Neuronal stem cell (in vitro differentiated cells): ENCODE results near the gene CD300C.

Experiments
- DNase-seq: peaks from one replicate; pipeline ENCODE4 v3.0.0-alpha.2; 2013; ENCODE audit warnings: low spot score
- H2AFZ ChIP-seq: one replicate; pipeline ENCODE4 v1.6.1; 2013; ENCODE audit warnings: mild to moderate bottlenecking, low read length, inconsistent platforms
- H2AK5ac ChIP-seq: 2 replicates; pipeline ENCODE4 v1.6.1; 2013; ENCODE audit warnings: low read depth, mild to moderate bottlenecking, inconsistent platforms, low read length, moderate library complexity, mixed read lengths
- H2BK120ac ChIP-seq: 2 replicates; pipeline ENCODE4 v1.6.1; 2013; ENCODE audit warnings: low read depth, mild to moderate bottlenecking, inconsistent platforms, low read length, moderate library complexity, mixed read lengths
- H2BK12ac ChIP-seq: one replicate; pipeline ENCODE4 v1.6.1; 2013; ENCODE audit warnings: low read length, inconsistent platforms
- H2BK15ac ChIP-seq: 2 replicates; pipeline ENCODE4 v1.6.1; 2013; ENCODE audit warnings: mild to moderate bottlenecking, low read length, inconsistent platforms, mixed read lengths
- H2BK5ac ChIP-seq: one replicate; pipeline ENCODE4 v1.6.1; 2013; ENCODE audit warnings: inconsistent platforms, mild to moderate bottlenecking, low read length, moderate library complexity
- H3K14ac ChIP-seq: one replicate; pipeline ENCODE4 v1.6.1; 2013; ENCODE audit warnings: low read length, inconsistent platforms
- H3K18ac ChIP-seq: 2 replicates; pipeline ENCODE4 v1.6.1; 2013; ENCODE audit warnings: low read length, inconsistent platforms
- H3K23ac ChIP-seq: 2 replicates; pipeline ENCODE4 v1.6.1; 2013; ENCODE audit warnings: low read depth, mild to moderate bottlenecking, mixed read lengths, low read length, inconsistent platforms; ENCODE audit not compliant: poor library complexity
- H3K27ac ChIP-seq: replicated peaks from 3 replicates; pipeline ENCODE4 v1.5.1; 2013; ENCODE audit warnings: low read length, inconsistent platforms
- H3K27me3 ChIP-seq, 3 experiments: 2 replicates each; pipeline ENCODE4 v1.6.1; 2013; ENCODE audit warnings: low read length in 3 of 3, mild to moderate bottlenecking in 2 of 3, inconsistent platforms in 1 of 3, low read depth in 1 of 3, mixed read lengths in 1 of 3, moderate library complexity in 1 of 3; ENCODE audit not compliant: control insufficient read depth in 3 of 3, insufficient read depth in 3 of 3
- H3K36me3 ChIP-seq, 2 donors: replicated peaks in 1 of 2; 2 replicates each; pipeline ENCODE4 v1.6.1; 2013; ENCODE audit warnings: low read length in 2 of 2; ENCODE audit not compliant: control insufficient read depth in 2 of 2, insufficient read depth in 2 of 2
- H3K4ac ChIP-seq: 2 replicates; pipeline ENCODE4 v1.6.1; 2013; ENCODE audit warnings: inconsistent platforms, mild to moderate bottlenecking, low read length, moderate library complexity
- H3K4me1 ChIP-seq, 2 donors: 1 replicate in 1 of 2; 2 replicates in 1 of 2; pipeline ENCODE4 v1.6.1; 2013; ENCODE audit warnings: low read length in 2 of 2, low read depth in 1 of 2; ENCODE audit not compliant: control insufficient read depth in 2 of 2, insufficient read depth in 1 of 2
- H3K4me2 ChIP-seq: one replicate; pipeline ENCODE4 v1.6.1; 2013; ENCODE audit warnings: mild to moderate bottlenecking, low read length, inconsistent platforms; ENCODE audit not compliant: insufficient read depth, poor library complexity, severe bottlenecking
- H3K4me3 ChIP-seq, 2 donors: 2 replicates each; pipeline ENCODE4 v1.5.1; 2013; ENCODE audit warnings: low read length in 2 of 2, mild to moderate bottlenecking in 2 of 2, inconsistent platforms in 1 of 2, moderate library complexity in 1 of 2
- H3K79me1 ChIP-seq: one replicate; pipeline ENCODE4 v1.6.1; 2013; ENCODE audit warnings: low read depth, mild to moderate bottlenecking, inconsistent platforms, low read length, moderate library complexity
- H3K9ac ChIP-seq: one replicate; pipeline ENCODE4 v1.6.1; 2013; ENCODE audit warnings: mild to moderate bottlenecking, low read depth, low read length, inconsistent platforms; ENCODE audit not compliant: poor library complexity
- H3K9me3 ChIP-seq, 2 donors: replicated peaks in 1 of 2; 2 replicates each; pipeline versions ENCODE3 to v1.6.1; 2013; ENCODE audit warnings: low read length in 2 of 2, mild to moderate bottlenecking in 2 of 2, inconsistent platforms in 1 of 2, low read depth in 1 of 2, mixed read lengths in 1 of 2, moderate library complexity in 1 of 2; ENCODE audit not compliant: control insufficient read depth in 2 of 2, insufficient read depth in 1 of 2
- H4K8ac ChIP-seq: one replicate; pipeline ENCODE4 v1.6.1; 2013; ENCODE audit warnings: low read depth, mild to moderate bottlenecking, inconsistent platforms, low read length, moderate library complexity
- H4K91ac ChIP-seq: one replicate; pipeline ENCODE4 v1.6.1; 2013; ENCODE audit warnings: low read length, low read depth, mild to moderate bottlenecking, inconsistent platforms; ENCODE audit not compliant: poor library complexity
- WGBS, 2 donors: extraction: QIAGEN DNeasy Blood & Tissue Kit; methylation state at CpG; one replicate each; pipeline ENCODE4 v1.1.7; 2013; ENCODE audit warnings: missing lambda C conversion rate in 2 of 2, mixed read lengths in 1 of 2; ENCODE audit not compliant: insufficient read length in 2 of 2, insufficient replicate concordance in 1 of 2; ENCODE audit errors: extremely low coverage in 2 of 2; 5-methylcytosine and 5-hydroxymethylcytosine counted together

CD300C gene

DNA sequence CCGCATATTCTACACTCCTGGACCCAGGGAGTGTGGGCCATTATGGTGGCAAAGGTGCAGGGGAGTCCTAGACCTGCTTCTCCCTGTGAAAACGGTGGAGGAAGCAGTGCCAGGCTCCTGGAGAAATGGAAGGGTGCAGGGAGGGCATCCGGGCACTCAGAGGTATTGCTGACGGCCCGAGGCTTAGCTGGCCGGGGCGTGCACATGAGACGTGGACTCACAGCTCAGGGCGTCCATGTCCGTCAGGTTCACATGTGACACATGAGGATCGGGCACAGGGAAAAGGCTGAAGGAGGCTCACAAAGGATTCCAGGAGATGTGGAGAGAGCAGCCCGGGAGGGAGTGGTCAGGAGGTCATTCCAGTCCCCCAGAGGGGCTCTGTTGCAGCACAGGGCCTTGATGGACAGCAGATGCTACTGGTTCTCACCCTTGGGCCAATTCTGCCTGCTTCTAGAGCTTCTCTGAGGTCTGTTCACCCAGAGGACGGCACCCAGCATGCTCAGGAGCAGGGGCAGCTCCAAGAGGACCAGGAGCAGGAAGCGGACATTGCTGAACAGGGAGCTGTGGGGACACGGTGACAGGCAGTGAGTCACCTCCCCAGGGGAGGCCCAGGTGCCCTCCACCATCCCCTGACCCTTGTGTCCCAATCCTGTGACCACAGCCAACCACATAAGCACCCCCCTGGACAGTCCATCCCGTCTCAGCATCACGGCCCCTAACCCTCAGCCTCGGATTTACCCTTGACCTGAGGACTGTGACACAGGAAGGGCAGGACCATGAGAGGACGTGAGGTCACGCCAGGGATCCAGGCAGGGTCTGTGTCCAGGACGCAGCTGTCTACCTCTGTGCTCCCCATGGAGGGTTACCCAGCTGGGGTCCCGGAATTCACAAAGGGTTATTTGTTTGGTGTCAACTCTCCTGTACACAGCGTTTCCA, 4.5 kb downstream of the CD300C start:
- Histone ChIP-seq H2BK120ac (no peak overlapping the region), H2BK15ac (no peak overlapping the region), H3K36me3 (no peaks in the 10 kb centered on the region), H2BK12ac (no peak overlapping the region), H3K18ac (peak overlapping the region; percentile 48), H2AK5ac (no peak overlapping the region), H3K79me1 (no peaks in the 10 kb centered on the region), H3K27me3 (peaks cover 0 to 22% (median 2%) of the 10 kb centered on the region in 3 experiments), H3K14ac (no peak overlapping the region), H2BK5ac (no peak overlapping the region), H3K4me2 (no peak overlapping the region), H2AFZ (no peak overlapping the region), H3K9ac (peak overlapping the region; percentile 33), H3K4me3 (no peak overlapping the region), H3K27ac (no peak overlapping the region), H3K23ac (peak overlapping the region; percentile 43), H4K8ac (no peak overlapping the region), H3K9me3 (no peaks in the 10 kb centered on the region), H4K91ac (no peak overlapping the region), H3K4me1 (peaks cover 0 to 6% of the 10 kb centered on the region in 2 donors), H3K4ac (no peak overlapping the region)
- no CpG with 5 or more reads among the region's 23 CpGs for WGBS, 2 donors
- DNase-seq: no peak

DNA sequence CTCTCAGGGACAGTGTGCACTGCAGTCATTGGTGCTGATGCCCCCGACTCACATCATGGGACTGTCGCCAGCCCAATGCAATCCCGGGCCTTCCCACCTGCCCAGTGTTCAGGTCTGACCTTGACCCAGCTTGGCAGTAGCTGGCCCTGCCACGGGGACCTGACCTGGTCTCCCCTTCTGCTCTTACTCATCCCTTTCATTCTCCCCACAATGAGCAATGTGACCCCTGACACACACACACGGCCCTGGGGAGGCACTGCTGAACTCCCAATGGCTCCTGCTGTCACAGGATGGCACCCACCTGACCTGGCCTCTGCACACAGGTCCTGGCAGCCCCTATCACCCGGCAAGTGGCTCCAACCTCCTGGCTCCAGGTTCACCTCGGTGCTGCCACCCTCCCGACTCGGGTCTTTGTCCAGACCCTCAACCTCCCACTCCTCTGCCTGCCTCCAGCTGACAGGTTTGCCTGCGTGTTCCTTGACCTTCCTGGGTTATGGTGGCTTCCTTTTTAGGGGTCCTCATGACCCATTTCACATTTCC, 6.6 kb downstream of the CD300C start:
- no peaks in the 10 kb centered on the region for H3K36me3 ChIP-seq
- no peak for DNase-seq
- H3K4me3 ChIP-seq: no peak overlapping the region
- H3K9ac ChIP-seq: no peak overlapping the region
- H2BK12ac ChIP-seq: no peak overlapping the region
- H3K4me1 ChIP-seq: no peaks in the 10 kb centered on the region
- no peak overlapping the region for H2BK5ac ChIP-seq
- no peak overlapping the region for H3K14ac ChIP-seq
- no peak overlapping the region for H3K4me2 ChIP-seq
- H3K9me3 ChIP-seq: no peaks in the 10 kb centered on the region
- peak overlapping the region; percentile 28 for H3K18ac ChIP-seq
- H2AFZ ChIP-seq: no peak overlapping the region
- no peak overlapping the region for H3K4ac ChIP-seq
- H2AK5ac ChIP-seq: no peak overlapping the region
- no peak overlapping the region for H4K91ac ChIP-seq
- no peaks in the 10 kb centered on the region for H3K79me1 ChIP-seq
- no peak overlapping the region for H2BK15ac ChIP-seq
- H4K8ac ChIP-seq: peak overlapping the region; percentile 65
- no CpG with 5 or more reads among the region's 10 CpGs for WGBS, 2 donors
- peaks cover 0 to 22% (median 2%) of the 10 kb centered on the region in 3 experiments for H3K27me3 ChIP-seq
- H3K27ac ChIP-seq: no peak overlapping the region
- H3K23ac ChIP-seq: no peak overlapping the region
- H2BK120ac ChIP-seq: no peak overlapping the region

DNA sequence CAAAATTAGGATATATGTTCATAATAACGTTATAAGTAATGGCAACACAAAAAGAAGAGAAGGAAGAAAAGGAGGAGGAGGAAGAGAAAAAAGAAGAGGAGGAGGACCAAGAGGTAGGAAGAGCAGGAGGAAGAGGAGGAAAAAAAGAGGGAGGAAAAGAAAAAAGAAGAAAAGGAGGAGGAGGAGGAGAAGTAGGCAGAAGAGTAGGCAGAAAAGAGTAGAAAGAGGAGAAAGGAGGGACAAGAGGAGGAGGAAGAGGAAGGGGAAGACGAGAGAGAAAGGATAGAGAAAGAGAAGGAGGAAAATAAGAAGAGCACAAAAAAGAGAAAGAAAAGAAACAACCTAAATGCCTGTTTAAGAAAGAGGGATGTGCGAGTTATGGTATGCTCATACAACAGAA, 9.0 kb downstream of the CD300C start:
- no peak overlapping the region for H3K14ac ChIP-seq
- WGBS, 2 donors: no CpG with 5 or more reads among the region's 3 CpGs

DNA sequence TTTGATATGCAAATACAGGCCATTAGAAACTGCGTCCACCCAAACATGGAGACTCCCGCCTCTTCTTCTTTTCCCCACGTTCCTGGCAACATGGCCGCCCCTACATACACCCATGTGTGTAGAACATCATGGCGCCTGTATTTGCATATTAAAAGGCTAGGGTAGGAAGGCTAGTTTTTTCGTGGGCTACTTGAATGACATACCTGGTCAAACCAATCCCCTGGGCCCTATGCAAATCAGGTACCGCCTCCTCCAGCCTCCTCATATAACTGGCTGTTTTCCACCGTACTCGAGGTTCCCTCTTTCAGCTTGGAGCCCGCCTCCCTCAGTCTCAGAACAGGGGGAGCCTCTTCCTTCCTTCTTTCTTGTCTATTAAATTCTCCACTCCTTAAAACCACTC, 13.8 kb downstream of the CD300C start:
- Histone ChIP-seq H3K27me3 (peaks cover 0 to 3% (median 0%) of the 10 kb centered on the region in 3 experiments), H2BK12ac (no peak overlapping the region), H3K23ac (no peak overlapping the region), H3K36me3 (no peaks in the 10 kb centered on the region), H3K27ac (no peak overlapping the region), H3K18ac (no peak overlapping the region), H3K14ac (no peak overlapping the region), H3K4me1 (no peaks in the 10 kb centered on the region), H4K91ac (no peak overlapping the region), H3K79me1 (no peaks in the 10 kb centered on the region), H3K9ac (no peak overlapping the region), H3K9me3 (no peaks in the 10 kb centered on the region), H2AFZ (no peak overlapping the region), H2AK5ac (no peak overlapping the region), H3K4ac (no peak overlapping the region), H3K4me2 (no peak overlapping the region), H4K8ac (no peak overlapping the region), H3K4me3 (no peak overlapping the region), H2BK5ac (no peak overlapping the region), H2BK15ac (no peak overlapping the region), H2BK120ac (no peak overlapping the region)
- WGBS, 2 donors: no CpG with 5 or more reads among the region's 10 CpGs
- no peak for DNase-seq

More for the DNA sequence above, 9.0 kb downstream of the CD300C start:
- Histone ChIP-seq H3K27ac (no peak overlapping the region), H3K4me1 (no peaks in the 10 kb centered on the region), H3K4me2 (no peak overlapping the region), H4K8ac (no peak overlapping the region), H3K36me3 (no peaks in the 10 kb centered on the region), H3K79me1 (no peaks in the 10 kb centered on the region), H2BK5ac (no peak overlapping the region), H3K23ac (no peak overlapping the region), H3K27me3 (peaks cover 0 to 20% (median 2%) of the 10 kb centered on the region in 3 experiments), H3K4me3 (no peak overlapping the region), H4K91ac (no peak overlapping the region), H2AFZ (no peak overlapping the region), H2BK12ac (no peak overlapping the region), H3K9ac (no peak overlapping the region), H3K4ac (no peak overlapping the region), H2BK120ac (no peak overlapping the region), H2BK15ac (no peak overlapping the region), H3K18ac (no peak overlapping the region), H3K9me3 (no peaks in the 10 kb centered on the region), H2AK5ac (no peak overlapping the region)
- no peak for DNase-seq
